NCI-H1417 treated with DMSO at 0.1 percent for 48 hours (cell line): ENCODE measurements around the gene ZNF135.
A peak's percentile ranks its signal among the peaks of the same experiment; 100 is the strongest.

ENCODE experiments used
- DNase-seq: peaks from one replicate; lab custom pipeline; 2025; lab: John Stamatoyannopoulos, UW

Gene ZNF135

DNA sequence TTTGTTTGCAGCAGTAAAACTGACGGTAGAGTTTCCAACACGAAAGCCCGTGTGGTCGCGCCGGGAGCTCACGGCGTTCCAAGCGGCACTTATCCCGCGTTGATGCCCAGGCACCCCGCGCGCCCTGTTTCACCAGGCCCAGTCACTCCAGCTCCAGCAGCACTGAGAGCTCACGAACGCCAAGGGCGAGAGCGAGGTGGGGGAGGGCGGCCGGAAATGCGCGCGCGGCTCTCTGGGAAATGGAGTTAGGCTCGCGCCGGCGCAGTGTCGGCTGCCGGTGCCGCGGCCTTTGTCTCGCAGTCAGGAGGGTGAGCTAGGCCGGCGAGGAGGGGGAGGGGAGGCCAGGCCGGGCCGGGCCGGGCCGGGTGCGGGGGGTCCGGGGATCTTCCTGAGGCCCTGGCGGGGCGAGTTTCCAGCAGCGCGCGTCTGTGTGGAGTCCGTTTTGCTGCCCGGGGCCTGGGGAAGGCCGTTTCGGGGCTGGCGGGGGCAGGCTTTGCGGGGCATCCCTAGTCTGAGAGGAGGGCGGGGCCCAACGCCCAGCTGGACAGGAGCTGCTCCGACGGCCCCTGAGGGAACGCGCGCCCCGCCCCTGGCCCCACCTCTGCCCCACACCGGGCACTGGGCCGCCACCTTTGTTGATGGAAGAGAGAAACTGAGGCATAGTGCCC, at the start of gene ZNF135:
TSS of gene ZNF135 (plus strand) at position 280 of the 668 bp plus-strand sequence. CDS start 721 bp downstream, outside the sequence.
- DNase-seq, result no peak

DNA sequence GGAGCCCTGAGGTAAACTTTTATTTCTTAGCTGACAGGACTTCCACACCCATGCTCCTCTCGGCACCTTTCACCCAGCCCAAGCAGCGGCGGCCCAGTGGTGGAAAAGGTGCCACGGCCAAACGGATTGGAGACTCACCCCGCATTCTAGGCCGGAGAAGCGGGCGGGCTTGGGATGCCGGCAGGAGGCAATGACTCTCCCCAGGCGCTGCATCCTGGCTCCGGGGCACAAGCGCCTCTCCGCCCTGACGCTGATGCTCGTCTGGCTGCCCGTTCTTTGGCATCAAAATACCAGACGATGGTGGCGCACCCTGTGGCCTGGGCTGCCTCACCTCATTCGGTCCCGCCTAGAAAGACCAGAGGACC, 49.8 kb upstream of the ZNF135 start:
- no peak for DNase-seq

GRCh38 chr19:58009666-58010301, 49.3 kb upstream of the ZNF135 start:
- peak; percentile 16 for DNase-seq

- DNase-seq, result no peak
These were observed 48.6 kb upstream of the ZNF135 start for GRCh38 chr19:58010507-58010906.

GRCh38 chr19:58014141-58014540, 44.9 kb upstream of the ZNF135 start:
- DNase-seq, result no peak

DNA sequence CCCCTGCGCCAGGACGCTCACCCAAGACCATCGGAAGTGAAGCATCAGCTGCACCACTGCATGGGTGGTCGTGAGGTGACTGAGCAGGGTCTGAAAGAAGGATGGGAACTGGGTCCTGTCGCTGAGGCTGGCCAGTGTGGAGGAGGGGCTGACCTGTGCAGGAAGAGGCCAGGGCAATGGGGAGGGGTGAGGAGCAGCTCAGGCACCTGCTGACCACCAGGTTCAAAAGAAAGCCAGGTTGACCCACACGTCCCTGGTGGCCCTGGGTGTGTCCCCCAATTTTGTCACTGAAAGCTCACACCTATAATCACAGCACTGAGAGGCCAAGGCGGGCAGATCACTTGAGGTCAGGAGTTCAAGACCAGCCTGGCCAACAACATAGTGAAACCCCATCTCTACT, 39.0 kb upstream of the ZNF135 start:
- no peak for DNase-seq

- no peak for DNase-seq
These were observed 37.4 kb upstream of the ZNF135 start for GRCh38 chr19:58021541-58022282.

DNA sequence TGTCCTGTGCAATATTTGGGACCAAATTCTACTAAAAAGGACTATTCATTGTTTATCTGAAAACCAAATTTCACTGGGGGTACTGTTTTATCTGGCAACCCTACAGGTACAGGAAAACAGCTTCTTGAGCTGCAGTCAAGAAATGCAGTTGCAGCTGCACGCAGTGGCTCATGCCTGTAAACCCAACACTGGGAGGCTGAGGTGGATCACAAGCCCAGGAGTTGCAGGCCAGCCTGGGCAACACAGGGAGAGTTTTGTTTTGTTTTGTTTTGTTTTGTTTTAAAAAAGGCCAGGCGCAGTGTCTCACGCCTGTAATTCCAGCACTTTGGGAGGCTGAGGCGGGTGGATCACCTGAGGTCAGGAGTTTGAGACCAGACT, 36.8 kb upstream of the ZNF135 start:
- no peak for DNase-seq

- no peak for DNase-seq
These were observed 34.4 kb upstream of the ZNF135 start for GRCh38 chr19:58024661-58025060.

DNA sequence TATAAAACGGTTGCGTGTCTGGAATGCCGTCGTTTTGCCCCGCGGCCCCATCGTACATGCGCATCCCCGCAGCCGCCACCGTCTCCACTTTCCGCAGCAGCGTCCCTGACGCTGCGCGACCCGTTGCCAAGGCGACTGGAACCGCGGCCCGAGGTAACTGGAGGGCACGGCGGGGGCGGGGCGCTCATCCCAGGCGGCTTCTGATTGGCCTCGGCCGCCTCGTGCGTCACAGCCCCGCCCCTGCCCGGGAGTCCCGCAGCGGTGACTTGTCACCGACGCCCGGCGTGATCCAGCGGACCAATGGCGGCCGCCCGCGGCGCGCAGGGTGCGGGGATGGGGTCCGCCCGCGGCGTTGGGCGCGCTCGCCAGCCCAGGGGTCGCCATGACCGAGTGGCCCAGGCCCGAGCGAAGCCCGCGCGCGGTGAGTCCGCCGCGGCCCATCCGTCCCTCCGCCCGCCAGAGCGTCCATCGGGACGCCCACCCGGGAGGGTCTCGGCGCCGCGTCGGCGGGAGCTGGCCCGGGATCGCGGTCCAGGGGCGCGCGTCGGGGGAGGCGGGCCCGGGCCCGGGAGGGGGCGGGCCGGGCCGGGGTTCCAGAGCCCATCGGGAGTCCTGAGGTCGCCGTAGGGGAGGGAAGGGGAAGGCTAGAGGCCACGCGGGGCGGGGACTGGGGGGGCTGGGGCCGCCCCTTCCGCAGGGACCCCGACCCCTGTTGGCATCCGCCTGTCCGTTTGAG, 25.2 kb upstream of the ZNF135 start, which contains the start of gene ZSCAN1:
TSS of gene ZSCAN1 (plus strand) at position 285 of the 736 bp plus-strand sequence. CDS start 3,812 bp downstream, outside the sequence.
- DNase-seq, result no peak

GRCh38 chr19:58034477-58034793, 24.6 kb upstream of the ZNF135 start:
- no peak for DNase-seq

DNA sequence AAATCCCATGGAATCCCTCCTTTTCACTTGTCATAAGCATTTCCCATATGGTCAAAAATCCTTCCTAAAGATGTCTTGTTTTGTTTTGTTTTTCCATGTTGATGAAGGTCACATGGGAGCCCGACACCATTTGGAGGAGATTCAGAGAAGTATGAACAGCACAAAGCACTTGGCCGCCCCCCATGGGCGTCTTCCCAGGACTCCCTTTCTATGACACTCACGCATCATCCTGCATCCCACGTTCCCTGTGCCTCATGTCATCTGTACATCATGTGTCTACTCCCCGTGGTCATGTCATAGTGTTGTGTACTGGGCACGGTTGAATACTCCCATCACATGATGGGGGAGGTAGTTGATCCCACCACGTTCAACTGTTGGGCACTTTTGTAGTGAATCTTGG, 23.2 kb upstream of the ZNF135 start:
- no peak for DNase-seq

DNA sequence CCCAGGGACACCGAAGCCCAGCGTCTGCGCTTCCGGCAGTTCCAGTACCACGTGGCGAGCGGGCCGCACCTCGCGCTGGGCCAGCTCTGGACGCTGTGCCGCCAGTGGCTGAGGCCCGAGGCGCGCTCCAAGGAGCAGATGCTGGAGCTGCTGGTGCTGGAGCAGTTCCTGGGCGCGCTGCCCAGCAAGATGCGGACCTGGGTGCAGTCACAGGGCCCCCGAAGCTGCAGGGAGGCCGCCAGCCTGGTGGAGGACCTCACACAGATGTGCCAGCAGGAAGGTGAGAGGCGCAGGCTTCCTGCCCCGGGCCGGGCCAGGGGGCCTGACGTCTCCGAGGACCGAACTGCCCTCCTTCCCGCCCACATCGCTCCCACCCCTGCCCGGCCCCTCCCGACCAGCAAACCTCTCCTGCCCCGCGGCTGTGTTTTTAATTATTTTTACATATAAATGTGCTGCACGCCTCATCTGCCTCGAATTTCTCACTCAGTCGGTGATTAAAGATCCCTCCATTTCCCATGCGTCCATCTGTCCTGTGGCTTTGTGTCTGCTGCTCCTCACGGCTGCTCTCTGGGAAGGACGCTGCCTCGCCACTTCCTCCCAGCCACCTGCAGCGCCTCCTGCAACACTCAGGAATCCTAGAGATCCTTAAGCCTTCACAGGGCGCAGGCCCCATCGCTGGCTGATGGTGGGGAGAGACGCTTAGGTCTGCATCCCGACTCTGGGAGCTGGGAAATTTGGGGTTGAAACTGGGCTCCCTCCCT, 21.0 kb upstream of the ZNF135 start:
- no peak for DNase-seq

DNA sequence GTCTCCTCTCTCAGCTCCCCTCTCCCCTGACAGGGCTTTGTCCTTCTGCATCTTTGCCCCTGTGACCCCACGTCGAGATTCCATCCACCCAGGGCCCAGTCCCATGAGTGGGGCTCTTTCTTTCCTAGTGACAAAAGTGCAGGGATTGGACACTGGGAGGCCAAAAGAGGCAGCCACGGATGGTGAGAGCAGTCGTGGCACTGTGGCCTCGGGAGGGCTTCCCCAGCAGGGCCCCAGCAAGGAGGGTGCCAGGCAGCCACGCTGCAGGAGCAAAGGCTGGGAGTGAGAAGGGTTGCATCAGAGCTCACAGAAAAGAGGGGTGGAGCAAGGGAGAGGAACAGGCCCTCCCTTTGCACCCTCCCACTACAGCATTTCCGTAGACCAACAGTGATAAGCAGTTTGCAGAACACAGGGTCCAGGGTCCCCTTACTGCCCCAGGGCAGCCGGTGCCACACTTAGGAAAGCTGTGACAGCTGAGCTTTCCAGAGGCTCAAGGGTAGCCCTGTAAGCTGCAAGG, 20.3 kb upstream of the ZNF135 start:
- no peak for DNase-seq

GRCh38 chr19:58040751-58041525, 18.1 kb upstream of the ZNF135 start:
- DNase-seq, result no peak

GRCh38 chr19:58042495-58043340, 16.4 kb upstream of the ZNF135 start:
- no peak for DNase-seq

DNA sequence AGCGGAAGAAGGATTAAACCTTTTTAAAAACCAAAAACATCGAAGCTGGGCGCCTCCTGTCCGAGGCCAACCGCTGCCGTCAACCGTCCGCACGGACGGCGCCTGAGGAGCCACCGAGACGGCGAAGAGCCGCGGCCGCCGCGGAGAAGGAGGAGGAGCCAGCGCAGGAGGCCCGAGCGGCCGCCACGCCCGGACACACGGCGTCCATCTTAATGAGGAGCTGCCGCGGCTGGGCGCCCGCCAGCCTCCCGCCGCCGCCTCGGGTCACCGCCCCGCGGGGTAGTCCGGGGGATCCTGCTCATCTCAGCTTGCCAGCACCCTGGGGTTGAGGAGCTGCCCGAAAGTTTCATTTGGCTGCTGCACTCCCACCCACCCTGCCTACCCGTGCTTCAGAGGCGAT, 14.7 kb upstream of the ZNF135 start:
- no peak for DNase-seq

DNA sequence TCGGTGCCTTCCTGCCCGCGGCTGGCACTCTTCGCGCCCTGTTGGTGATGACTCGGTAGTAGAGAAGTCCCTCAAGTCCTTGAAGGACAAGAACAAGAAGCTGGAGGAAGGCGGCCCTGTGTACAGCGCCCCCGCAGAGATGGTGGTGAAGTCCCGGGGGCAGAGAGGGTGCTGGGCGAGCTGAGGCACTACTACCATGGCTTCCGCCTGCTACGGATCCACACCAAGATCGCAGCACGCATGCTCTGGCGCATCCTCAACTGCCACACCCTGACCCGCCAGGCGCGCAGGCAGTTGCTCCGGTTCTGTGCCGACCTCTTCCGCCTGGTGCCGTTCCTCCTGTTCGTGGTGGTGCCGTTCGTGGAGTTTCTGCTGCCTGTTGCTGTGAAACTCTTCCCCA, 14.2 kb upstream of the ZNF135 start:
- no peak for DNase-seq

DNA sequence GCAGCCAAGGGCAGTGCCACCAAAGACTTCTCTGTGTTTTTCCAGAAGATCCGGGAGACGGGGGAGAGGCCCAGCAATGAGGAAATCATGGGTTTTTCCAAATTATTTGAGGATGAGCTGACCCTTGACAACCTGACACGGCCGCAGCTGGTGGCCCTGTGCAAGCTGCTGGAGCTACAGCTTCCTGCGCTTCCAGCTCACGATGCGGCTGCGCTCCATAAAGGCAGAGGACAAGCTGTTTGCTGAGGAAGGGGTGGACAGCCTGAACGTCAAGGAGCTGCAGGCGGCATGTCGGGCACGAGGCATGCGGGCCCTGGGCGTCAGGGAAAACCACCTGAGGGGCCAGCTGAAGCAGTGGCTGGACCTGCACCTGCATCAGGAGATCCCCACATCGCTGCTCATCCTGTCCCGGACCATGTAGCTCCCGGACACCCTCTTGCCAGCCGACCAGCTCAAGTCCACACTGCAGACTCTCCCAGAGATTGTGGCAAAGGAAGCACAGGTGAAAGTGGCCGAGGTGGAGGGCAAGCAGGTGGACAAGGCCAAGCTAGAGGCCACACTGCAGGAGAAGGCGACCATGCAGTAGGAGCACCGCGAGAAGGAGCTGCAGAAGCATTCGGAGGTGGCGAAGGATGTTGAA, 13.6 kb upstream of the ZNF135 start:
- no peak for DNase-seq
